HepG2 (cell line): Measurements from ENCODE around the gene MAP2K6. TPM values are rescaled to one million over a fixed set of nuclear protein-coding genes. Genes with fewer than 3 reads are reported as not detected.

ENCODE experiments used
- ATAC-seq: fragments of 200-7000 bp; cut with Tn5 transposase; 3 replicates; pipeline ENCODE4 v1.9.1; 2020; ENCODE audit warnings: mild to moderate bottlenecking, moderate library complexity
- BruUV-seq: library from RNA; stranded (reverse); fragments of 400-500 nt; replicated peaks from 2 replicates; lab custom pipeline; 2021; lab: Mats Ljungman, UMichigan
- CTCF ChIA-PET: fragments of 300-600 bp; formaldehyde crosslinking; extraction: SDS; loops from one replicate; lab custom pipeline; 2021; ENCODE audit warnings: low total read pairs, inconsistent platforms, low intra/inter-chr PET ratio; lab: Yijun Ruan, JAX
- POLR2A ChIA-PET: fragments of 350-600 bp; sonication (Branson Sonifier 250); formaldehyde crosslinking; loops from one replicate; lab custom pipeline; 2020; ENCODE audit warnings: antibody characterized with exemption, inconsistent platforms; lab: Yijun Ruan, JAX
- DNase-seq: peaks from one replicate; pipeline ENCODE4 v3.0.0-alpha.2; 2015; ENCODE audit warnings: low spot score
- FAIRE-seq: peaks from 3 replicates; lab custom pipeline; 2011; peaks lifted over from hg19 to GRCh38; lab: Jason Lieb, UNC
- H2AFZ ChIP-seq: one replicate; pipeline ENCODE4 v1.6.1; 2011; ENCODE audit warnings: low read length, inconsistent platforms
- H3K27ac ChIP-seq: fragments of 300-600 bp; 3 replicates; pipeline ENCODE4 v1.8.0; 2011; ENCODE audit warnings: mixed run types, mild to moderate bottlenecking, mixed read lengths, low read length, inconsistent platforms; ENCODE audit not compliant: insufficient read depth; ENCODE audit errors: extremely low read length
- H3K27me3 ChIP-seq, 2 experiments: fragments of 200-600 bp in 1 of 2; 2 replicates in 1 of 2; 3 replicates in 1 of 2; pipeline versions ENCODE4 v1.6.0 to v1.8.0; 2011; ENCODE audit warnings: low read length in 2 of 2, mild to moderate bottlenecking in 2 of 2, moderate library complexity in 2 of 2, inconsistent platforms in 1 of 2; ENCODE audit not compliant: insufficient read depth in 2 of 2, control insufficient read depth in 1 of 2
- H3K36me3 ChIP-seq, 2 experiments: fragments of 200-600 bp in 1 of 2; replicated peaks in 1 of 2; 2 replicates in 1 of 2; 3 replicates in 1 of 2; pipeline versions ENCODE4 v1.5.1 to v1.8.0; 2011; ENCODE audit warnings: low read length in 2 of 2, inconsistent platforms in 1 of 2; ENCODE audit not compliant: insufficient read depth in 2 of 2, control insufficient read depth in 1 of 2
- H3K4me1 ChIP-seq: 2 replicates; pipeline ENCODE4 v1.5.1; 2012; ENCODE audit warnings: low read length, inconsistent platforms; ENCODE audit not compliant: insufficient read depth
- H3K4me2 ChIP-seq: 2 replicates; pipeline ENCODE4 v1.6.0; 2011; ENCODE audit warnings: low read depth, low read length, inconsistent platforms
- H3K4me3 ChIP-seq, 3 experiments: fragments of 200-600 bp in 1 of 3; sonication (generic), shearing (Covaris generic) in 1 of 3; replicated peaks in 1 of 3; 2 replicates each; pipeline ENCODE4 v1.5.1; 2011 to 2016; ENCODE audit warnings: low read length in 3 of 3, inconsistent platforms in 2 of 3, low read depth in 2 of 3, mild to moderate bottlenecking in 2 of 3, control low read depth in 1 of 3, mixed read lengths in 1 of 3; ENCODE audit not compliant: insufficient read depth in 1 of 3
- H3K79me2 ChIP-seq: one replicate; pipeline ENCODE4 v1.6.1; 2011; ENCODE audit warnings: low read length, inconsistent platforms; ENCODE audit not compliant: insufficient read depth
- H3K9ac ChIP-seq: 2 replicates; pipeline ENCODE4 v1.6.0; 2011; ENCODE audit warnings: mild to moderate bottlenecking, low read depth, low read length, inconsistent platforms; ENCODE audit not compliant: insufficient read depth
- H3K9me3 ChIP-seq: 2 replicates; pipeline ENCODE4 v1.5.1; 2012; ENCODE audit warnings: mild to moderate bottlenecking, low read length
- H4K20me1 ChIP-seq: 2 replicates; pipeline ENCODE4 v1.6.0; 2011; ENCODE audit warnings: inconsistent platforms, mild to moderate bottlenecking, low read length, moderate library complexity; ENCODE audit not compliant: insufficient read depth
- CHD4 ChIP-seq: fragments of 200-600 bp; sonication (generic); IDR thresholded peaks from 2 replicates; pipeline ENCODE4 v1.7.0; 2017; ENCODE audit warnings: mild to moderate bottlenecking, low read length, borderline replicate concordance
- HNRNPK ChIP-seq: fragments of 200-400 bp; formaldehyde crosslinking; IDR thresholded peaks from 2 replicates; pipeline ENCODE4 v1.6.1; 2018; ENCODE audit warnings: low read length, low read depth, moderate library complexity, mild to moderate bottlenecking; ENCODE audit not compliant: poor library complexity, severe bottlenecking
- MBD4 ChIP-seq: IDR thresholded peaks from 2 replicates; pipeline ENCODE4 v1.6.1; 2012; ENCODE audit warnings: low read length, inconsistent platforms, borderline replicate concordance
- MLLT10 ChIP-seq: sonication (generic); formaldehyde crosslinking; IDR thresholded peaks from 2 replicates; pipeline ENCODE4 v1.4.0; 2020; ENCODE audit warnings: missing genetic modification reagents
- NCOA2 ChIP-seq: sonication (generic); formaldehyde crosslinking; IDR thresholded peaks from 2 replicates; pipeline ENCODE4 v1.8.0; 2022; ENCODE audit warnings: inconsistent platforms
- PCBP1 ChIP-seq: fragments of 200-400 bp; formaldehyde crosslinking; IDR thresholded peaks from 2 replicates; pipeline ENCODE4 v1.6.1; 2017; ENCODE audit warnings: mild to moderate bottlenecking, low read depth, low read length, borderline replicate concordance
- PCBP2 ChIP-seq: fragments of 200-400 bp; formaldehyde crosslinking; optimal IDR thresholded peaks from 2 replicates; pipeline ENCODE3; 2018; ENCODE audit warnings: low read length, low read depth; ENCODE audit not compliant: poor library complexity, severe bottlenecking
- RBM22 ChIP-seq: fragments of 200-400 bp; formaldehyde crosslinking; optimal IDR thresholded peaks from 2 replicates; pipeline ENCODE3; 2017; ENCODE audit warnings: mild to moderate bottlenecking, low read length, moderate library complexity
- SP4 ChIP-seq: sonication (generic); formaldehyde crosslinking; IDR thresholded peaks from 2 replicates; pipeline ENCODE4 v1.8.1; 2023; ENCODE audit warnings: mild to moderate bottlenecking, missing genetic modification reagents
- TBX2 ChIP-seq: sonication (generic); formaldehyde crosslinking; IDR thresholded peaks from 2 replicates; pipeline ENCODE4 v1.5.0; 2020; ENCODE audit warnings: missing genetic modification reagents, mild to moderate bottlenecking, borderline replicate concordance
- YEATS4 ChIP-seq: sonication (generic); formaldehyde crosslinking; IDR thresholded peaks from 2 replicates; pipeline ENCODE4 v1.4.0; 2020; ENCODE audit warnings: missing genetic modification reagents, borderline replicate concordance
- ZNF496 ChIP-seq: sonication (generic); formaldehyde crosslinking; IDR thresholded peaks from 2 replicates; pipeline ENCODE4 v1.8.1; 2023; ENCODE audit warnings: mild to moderate bottlenecking, moderate library complexity, missing genetic modification reagents; ENCODE audit not compliant: insufficient replicate concordance
- ZNF709 ChIP-seq: sonication (generic); formaldehyde crosslinking; IDR thresholded peaks from 2 replicates; pipeline ENCODE4 v1.5.0; 2020; ENCODE audit warnings: mild to moderate bottlenecking, missing genetic modification reagents
- ZNF749 ChIP-seq: sonication (generic); formaldehyde crosslinking; IDR thresholded peaks from 2 replicates; pipeline ENCODE4 v1.8.0; 2022; ENCODE audit warnings: mild to moderate bottlenecking, missing genetic modification reagents, moderate library complexity, borderline replicate concordance
- ZNF792 ChIP-seq: IDR thresholded peaks from 2 replicates; pipeline ENCODE4 v1.6.1; 2016
- ZSCAN30 ChIP-seq: sonication (generic); formaldehyde crosslinking; IDR thresholded peaks from 2 replicates; pipeline ENCODE4 v1.5.0; 2020; ENCODE audit warnings: mild to moderate bottlenecking, missing genetic modification reagents
- WGBS: methylation state at CpG from one replicate; pipeline ENCODE4 v1.1.6; 2017; ENCODE audit warnings: low lambda C conversion rate; 5-methylcytosine and 5-hydroxymethylcytosine counted together
- in situ Hi-C: cut with HindIII; loops from 2 replicates; pipeline ENCODE4 v1.10.0; 2017; ENCODE audit warnings: low pct_unique_long_range_greater_than_20kb; ENCODE audit not compliant: extremely low pct_ligation_motif_present
- intact Hi-C: fragments of 100-400 bp; cut with micrococcal nuclease; formaldehyde crosslinking; loops from one replicate; pipeline ENCODE4 v1.10.0; 2022; ENCODE audit not compliant: unreplicated experiment
- polyA plus RNA-seq, 8 experiments: library from polyadenylated mRNA; depleted of rRNA in 3 of 8; stranded (reverse) in 7 of 8; unstranded in 1 of 8; fragments of >200 nt; fragmentation: Illumina TruSeq in 4 of 8; extraction: Trizol in 4 of 8; gene quantifications; 2 replicates each; pipeline versions ENCODE4 v1.2.1 to v1.2.3, GENCODE V29; 2011 to 2016; ENCODE audit warnings: low read depth in 4 of 8, missing spikeins in 1 of 8, mixed read lengths in 1 of 8; ENCODE audit not compliant: insufficient read depth in 1 of 8
- total RNA-seq, 5 experiments: library from RNA; depleted of rRNA; stranded (reverse); fragments of >200 nt; fragmentation: Illumina TruSeq; extraction: Trizol; gene quantifications; 2 replicates each; pipeline ENCODE4 v1.2.3, GENCODE V29; 2016; ENCODE audit warnings: low read depth in 1 of 5
- TF ChIP-seq, protein P1 (sequence below), 2 experiments: sonication (generic) in 1 of 2; formaldehyde crosslinking in 1 of 2; IDR thresholded peaks; 2 replicates each; pipeline versions ENCODE4 v1.6.1 to v1.9.0; 2014 to 2022; ENCODE audit warnings: antibody characterized with exemption in 1 of 2, borderline replicate concordance in 1 of 2, inconsistent platforms in 1 of 2, low read depth in 1 of 2, missing genetic modification reagents in 1 of 2

The MAP2K6 gene
- total and polyA plus RNA-seq, 2 of the 13 experiments (the other 11 are each of a cell fraction or from before 2014, with no cell fraction given), result 5.1 to 33.6 TPM

DNA sequence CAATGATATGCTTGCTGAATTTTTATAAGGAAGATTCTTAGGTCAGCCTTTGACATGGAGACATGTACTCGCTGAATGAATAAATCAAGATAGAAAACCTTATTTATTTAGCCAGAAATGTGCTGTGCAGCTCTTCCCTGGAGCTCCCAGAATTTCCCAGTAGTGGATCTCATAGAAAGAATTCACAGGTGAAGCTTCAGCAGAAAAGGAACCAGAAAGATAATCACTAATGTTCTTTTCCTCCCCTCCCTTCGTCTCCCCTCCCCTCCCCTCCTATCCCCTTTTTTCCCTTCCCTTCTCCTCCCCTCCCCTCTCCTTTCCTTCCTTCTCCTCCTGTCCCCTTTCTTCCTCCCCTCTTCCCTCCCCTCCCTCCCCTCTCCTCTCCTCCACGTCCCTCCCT lies 158.2 kb downstream of the MAP2K6 start:
- intact Hi-C loops (no loop called here), in situ Hi-C loops (loop anchor here (10.0 kb wide), 1 partner anchor 982 kb away; no protein-coding TSS in a partner anchor)
- ATAC-seq, result no peak

DNA sequence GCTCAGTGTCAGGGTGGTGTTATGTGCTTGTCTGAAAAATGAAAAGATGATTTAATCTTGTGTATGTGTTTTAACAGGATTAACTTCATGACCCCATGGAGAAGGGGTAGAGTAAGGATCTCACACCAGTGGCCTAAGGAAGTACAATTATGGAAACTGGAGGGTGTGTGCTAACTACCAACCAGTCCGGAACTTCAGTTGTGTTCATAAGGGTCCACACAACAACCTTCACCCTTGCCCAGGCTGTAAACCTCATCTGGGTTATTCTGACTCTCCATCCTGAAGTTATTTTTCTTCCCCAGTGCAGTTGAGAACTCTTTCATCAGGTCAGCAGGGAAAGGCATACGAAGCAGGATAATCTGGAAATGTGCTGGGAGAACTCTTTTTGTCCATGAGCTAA lies 158.9 kb downstream of the MAP2K6 start:
- Histone ChIP-seq H3K27ac (no peak overlapping the region), H3K4me3 (no peak overlapping the region), H2AFZ (no peak overlapping the region), H3K4me2 (no peak overlapping the region), H4K20me1 (no peaks in the 10 kb centered on the region), H3K9ac (no peak overlapping the region), H3K36me3 (no peaks in the 10 kb centered on the region), H3K27me3 (peaks cover 0 to 2% of the 10 kb centered on the region in 2 experiments; a peak in 2 of 5 replicates), H3K9me3 (no peaks in the 10 kb centered on the region), H3K79me2 (no peaks in the 10 kb centered on the region), H3K4me1 (no peaks in the 10 kb centered on the region)
- ATAC-seq, result no peak
- in situ Hi-C loops (loop anchor here (10.0 kb wide), 1 partner anchor 981 kb away; no protein-coding TSS in a partner anchor), intact Hi-C loops (no loop called here)
- DNase-seq, result no peak
- 5% methylated on average over 2 of the region's 2 CpGs for WGBS
- no TSS peak for BruUV-seq
- ChIA-PET POLR2A (no interaction called here), CTCF (no interaction called here)
- no peak for FAIRE-seq
- TF ChIP-seq, protein P1, sequence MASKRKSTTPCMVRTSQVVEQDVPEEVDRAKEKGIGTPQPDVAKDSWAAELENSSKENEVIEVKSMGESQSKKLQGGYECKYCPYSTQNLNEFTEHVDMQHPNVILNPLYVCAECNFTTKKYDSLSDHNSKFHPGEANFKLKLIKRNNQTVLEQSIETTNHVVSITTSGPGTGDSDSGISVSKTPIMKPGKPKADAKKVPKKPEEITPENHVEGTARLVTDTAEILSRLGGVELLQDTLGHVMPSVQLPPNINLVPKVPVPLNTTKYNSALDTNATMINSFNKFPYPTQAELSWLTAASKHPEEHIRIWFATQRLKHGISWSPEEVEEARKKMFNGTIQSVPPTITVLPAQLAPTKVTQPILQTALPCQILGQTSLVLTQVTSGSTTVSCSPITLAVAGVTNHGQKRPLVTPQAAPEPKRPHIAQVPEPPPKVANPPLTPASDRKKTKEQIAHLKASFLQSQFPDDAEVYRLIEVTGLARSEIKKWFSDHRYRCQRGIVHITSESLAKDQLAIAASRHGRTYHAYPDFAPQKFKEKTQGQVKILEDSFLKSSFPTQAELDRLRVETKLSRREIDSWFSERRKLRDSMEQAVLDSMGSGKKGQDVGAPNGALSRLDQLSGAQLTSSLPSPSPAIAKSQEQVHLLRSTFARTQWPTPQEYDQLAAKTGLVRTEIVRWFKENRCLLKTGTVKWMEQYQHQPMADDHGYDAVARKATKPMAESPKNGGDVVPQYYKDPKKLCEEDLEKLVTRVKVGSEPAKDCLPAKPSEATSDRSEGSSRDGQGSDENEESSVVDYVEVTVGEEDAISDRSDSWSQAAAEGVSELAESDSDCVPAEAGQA (IDR thresholded peaks at IDR 0.05; ENCODE audit: low read depth), result no peak
- TF ChIP-seq, protein P1 (CRISPR knock-in tag; IDR thresholded peaks at IDR 0.05; ENCODE audit: borderline replicate concordance), result no peak
- TF ChIP-seq TBX2 (CRISPR knock-in tag) (no peak), ZSCAN30 (no peak), ZNF496 (no peak), MLLT10 (no peak), ZNF709 (CRISPR knock-in tag) (no peak), SP4 (CRISPR knock-in tag) (no peak), ZNF749 (CRISPR knock-in tag) (no peak), MBD4 (no peak), RBM22 (no peak), NCOA2 (CRISPR knock-in tag) (no peak)

More for the DNA sequence above, 158.2 kb downstream of the MAP2K6 start:
- Histone ChIP-seq H3K36me3 (no peaks in the 10 kb centered on the region), H3K27me3 (peaks cover 0 to 2% of the 10 kb centered on the region in 2 experiments; a peak in 2 of 5 replicates), H3K9ac (no peak overlapping the region), H3K27ac (no peak overlapping the region), H3K9me3 (no peaks in the 10 kb centered on the region), H3K4me2 (no peak overlapping the region), H3K4me3 (no peak overlapping the region), H4K20me1 (no peaks in the 10 kb centered on the region), H2AFZ (no peak overlapping the region), H3K79me2 (no peaks in the 10 kb centered on the region), H3K4me1 (no peaks in the 10 kb centered on the region)
- 13% methylated on average over 3 of the region's 3 CpGs for WGBS
- TF ChIP-seq CHD4, result no peak
- TF ChIP-seq HNRNPK, result peak; percentile 93
- peak; percentile 68 for TF ChIP-seq PCBP2
- 0 out of 2 replicates have a peak, but pooled peaks have one; percentile 26 for TF ChIP-seq PCBP1
- no peak for TF ChIP-seq YEATS4
- no peak for TF ChIP-seq ZNF792 (CRISPR knock-in tag)
- CTCF ChIA-PET, result no interaction called here
- POLR2A ChIA-PET, result no interaction called here
- no peak for DNase-seq
- BruUV-seq, result no TSS peak
- FAIRE-seq, result no peak
